ENCODE data around the gene CHRNB2.

DNA sequence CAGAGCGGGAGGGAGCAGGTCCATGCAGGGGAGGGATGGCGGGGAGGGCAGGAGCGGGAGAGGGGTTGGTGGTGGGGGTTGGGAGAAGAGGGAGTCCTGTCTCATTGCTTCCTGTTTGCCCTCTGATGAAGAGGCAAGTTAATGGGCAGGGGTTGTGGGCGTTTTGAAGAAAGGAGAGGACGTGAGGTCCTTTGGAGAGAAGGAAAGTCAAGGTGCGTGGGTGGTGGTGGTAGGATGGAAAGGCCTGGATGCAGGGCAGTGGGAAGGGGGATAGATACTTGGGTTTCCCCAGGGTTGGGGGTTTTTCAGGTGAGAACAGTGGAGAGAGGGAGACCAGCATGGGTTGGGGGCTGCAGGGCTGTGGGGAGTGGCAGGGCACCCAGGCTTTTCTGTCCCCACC lies 26.3 kb upstream of the CHRNB2 start:
- TF ChIP-seq, protein P1, sequence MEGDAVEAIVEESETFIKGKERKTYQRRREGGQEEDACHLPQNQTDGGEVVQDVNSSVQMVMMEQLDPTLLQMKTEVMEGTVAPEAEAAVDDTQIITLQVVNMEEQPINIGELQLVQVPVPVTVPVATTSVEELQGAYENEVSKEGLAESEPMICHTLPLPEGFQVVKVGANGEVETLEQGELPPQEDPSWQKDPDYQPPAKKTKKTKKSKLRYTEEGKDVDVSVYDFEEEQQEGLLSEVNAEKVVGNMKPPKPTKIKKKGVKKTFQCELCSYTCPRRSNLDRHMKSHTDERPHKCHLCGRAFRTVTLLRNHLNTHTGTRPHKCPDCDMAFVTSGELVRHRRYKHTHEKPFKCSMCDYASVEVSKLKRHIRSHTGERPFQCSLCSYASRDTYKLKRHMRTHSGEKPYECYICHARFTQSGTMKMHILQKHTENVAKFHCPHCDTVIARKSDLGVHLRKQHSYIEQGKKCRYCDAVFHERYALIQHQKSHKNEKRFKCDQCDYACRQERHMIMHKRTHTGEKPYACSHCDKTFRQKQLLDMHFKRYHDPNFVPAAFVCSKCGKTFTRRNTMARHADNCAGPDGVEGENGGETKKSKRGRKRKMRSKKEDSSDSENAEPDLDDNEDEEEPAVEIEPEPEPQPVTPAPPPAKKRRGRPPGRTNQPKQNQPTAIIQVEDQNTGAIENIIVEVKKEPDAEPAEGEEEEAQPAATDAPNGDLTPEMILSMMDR (IDR thresholded peaks at IDR 0.05; ENCODE audit: poor library complexity, severe bottlenecking) = no peak
- TF ChIP-seq POLR2AphosphoS5 (IDR thresholded peaks at IDR 0.05) (no peak), EZH2 (IDR thresholded peaks at IDR 0.05; ENCODE audit: borderline replicate concordance, insufficient read depth, low read length, poor library complexity, severe bottlenecking) (no peak), RAD21 (conservative IDR thresholded peaks at IDR 0.05) (no peak), SMC3 (conservative IDR thresholded peaks at IDR 0.05; ENCODE audit: poor library complexity) (no peak), TAF1 (IDR thresholded peaks at IDR 0.05; ENCODE audit: low read depth) (no peak), MXI1 (conservative IDR thresholded peaks at IDR 0.05; ENCODE audit: poor library complexity, severe bottlenecking) (no peak)
- TF ChIP-seq, protein P2, sequence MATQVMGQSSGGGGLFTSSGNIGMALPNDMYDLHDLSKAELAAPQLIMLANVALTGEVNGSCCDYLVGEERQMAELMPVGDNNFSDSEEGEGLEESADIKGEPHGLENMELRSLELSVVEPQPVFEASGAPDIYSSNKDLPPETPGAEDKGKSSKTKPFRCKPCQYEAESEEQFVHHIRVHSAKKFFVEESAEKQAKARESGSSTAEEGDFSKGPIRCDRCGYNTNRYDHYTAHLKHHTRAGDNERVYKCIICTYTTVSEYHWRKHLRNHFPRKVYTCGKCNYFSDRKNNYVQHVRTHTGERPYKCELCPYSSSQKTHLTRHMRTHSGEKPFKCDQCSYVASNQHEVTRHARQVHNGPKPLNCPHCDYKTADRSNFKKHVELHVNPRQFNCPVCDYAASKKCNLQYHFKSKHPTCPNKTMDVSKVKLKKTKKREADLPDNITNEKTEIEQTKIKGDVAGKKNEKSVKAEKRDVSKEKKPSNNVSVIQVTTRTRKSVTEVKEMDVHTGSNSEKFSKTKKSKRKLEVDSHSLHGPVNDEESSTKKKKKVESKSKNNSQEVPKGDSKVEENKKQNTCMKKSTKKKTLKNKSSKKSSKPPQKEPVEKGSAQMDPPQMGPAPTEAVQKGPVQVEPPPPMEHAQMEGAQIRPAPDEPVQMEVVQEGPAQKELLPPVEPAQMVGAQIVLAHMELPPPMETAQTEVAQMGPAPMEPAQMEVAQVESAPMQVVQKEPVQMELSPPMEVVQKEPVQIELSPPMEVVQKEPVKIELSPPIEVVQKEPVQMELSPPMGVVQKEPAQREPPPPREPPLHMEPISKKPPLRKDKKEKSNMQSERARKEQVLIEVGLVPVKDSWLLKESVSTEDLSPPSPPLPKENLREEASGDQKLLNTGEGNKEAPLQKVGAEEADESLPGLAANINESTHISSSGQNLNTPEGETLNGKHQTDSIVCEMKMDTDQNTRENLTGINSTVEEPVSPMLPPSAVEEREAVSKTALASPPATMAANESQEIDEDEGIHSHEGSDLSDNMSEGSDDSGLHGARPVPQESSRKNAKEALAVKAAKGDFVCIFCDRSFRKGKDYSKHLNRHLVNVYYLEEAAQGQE (IDR thresholded peaks at IDR 0.05; ENCODE audit: borderline replicate concordance) = no peak

Data from neural cell (in vitro differentiated cells).